HG03060 (cell line): ENCODE measurements around the gene TICAM2.
"Not testable (repeated sequence)": the region's sequence is repeated elsewhere in the genome, so short reads cannot be mapped to it uniquely, and the experiment has no call there.

Experiments used
- ATAC-seq: cut with Tn5 transposase; IDR thresholded peaks from one replicate; pipeline ENCODE4 v1.9.1; 2021; ENCODE audit warnings: low read depth, moderate number of reproducible peaks; ENCODE audit not compliant: unreplicated experiment

The TICAM2 gene, protein sequence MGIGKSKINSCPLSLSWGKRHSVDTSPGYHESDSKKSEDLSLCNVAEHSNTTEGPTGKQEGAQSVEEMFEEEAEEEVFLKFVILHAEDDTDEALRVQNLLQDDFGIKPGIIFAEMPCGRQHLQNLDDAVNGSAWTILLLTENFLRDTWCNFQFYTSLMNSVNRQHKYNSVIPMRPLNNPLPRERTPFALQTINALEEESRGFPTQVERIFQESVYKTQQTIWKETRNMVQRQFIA

DNA sequence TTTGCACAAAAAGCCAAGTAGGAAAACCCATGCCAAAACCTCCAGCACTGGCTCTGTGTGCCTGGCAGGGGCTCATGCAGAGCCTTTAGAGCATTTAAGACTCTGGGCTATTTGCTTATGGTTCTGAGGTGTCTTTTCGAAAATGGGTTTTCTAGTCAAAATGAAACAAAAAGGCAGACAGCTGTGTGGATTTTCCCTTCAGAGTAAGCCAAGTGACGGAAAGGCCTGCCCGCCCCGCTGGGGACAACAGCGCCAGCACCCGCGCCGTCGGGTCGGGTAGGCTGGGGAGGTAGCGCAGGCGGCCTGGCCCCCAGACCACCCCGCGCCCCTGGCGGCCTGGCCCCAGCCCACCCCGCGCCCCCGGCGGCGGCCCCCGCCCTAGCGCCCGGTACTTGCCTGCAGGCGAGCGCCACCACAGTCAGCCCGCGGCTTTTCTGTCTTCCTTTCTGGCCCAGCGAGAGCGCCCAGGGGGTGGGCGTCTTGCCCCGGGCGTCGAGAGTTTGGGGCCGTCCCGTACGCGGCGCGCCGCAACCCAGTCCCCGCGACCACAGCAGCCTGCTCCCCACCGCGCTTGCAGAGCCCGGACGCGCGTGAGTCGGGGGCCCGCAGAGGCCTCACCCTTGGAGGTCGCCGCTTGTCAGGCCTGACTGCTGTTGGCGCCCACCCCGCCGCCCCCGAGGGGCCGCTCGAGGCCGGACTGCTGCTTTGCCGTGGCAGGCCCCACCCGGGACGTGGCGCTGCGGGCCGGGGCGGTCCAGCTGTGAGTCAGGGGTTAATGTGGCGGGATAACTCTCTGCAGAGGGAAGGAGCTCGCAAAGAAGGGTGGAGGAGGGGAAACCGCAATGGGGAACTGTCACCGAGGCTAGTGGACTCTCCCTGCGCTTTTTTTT lies at the start of gene TICAM2:
TSS of gene TICAM2 (minus strand) at position 779 of the 890 bp plus-strand sequence. CDS start 21,223 bp downstream, outside the sequence.
- peak; percentile 65 for ATAC-seq

DNA sequence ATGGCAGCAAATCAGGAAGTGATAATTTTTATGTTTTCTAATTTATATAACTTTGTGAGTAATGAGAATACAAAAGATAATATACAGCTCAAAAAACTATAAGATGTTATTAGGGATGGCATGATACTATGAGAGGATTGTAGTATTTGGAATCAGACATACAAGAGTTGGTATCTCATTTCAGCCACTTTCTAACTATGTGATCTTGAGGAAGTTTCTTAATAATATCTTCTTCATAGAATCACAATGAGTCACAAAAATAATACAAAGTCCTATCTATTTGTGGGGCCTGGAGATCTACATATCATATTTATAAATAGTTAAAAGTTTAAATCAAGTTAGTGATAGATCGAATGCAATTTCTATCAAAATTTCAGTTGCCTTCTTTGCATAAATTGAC lies 47.3 kb upstream of the TICAM2 start:
- no peak for ATAC-seq

DNA sequence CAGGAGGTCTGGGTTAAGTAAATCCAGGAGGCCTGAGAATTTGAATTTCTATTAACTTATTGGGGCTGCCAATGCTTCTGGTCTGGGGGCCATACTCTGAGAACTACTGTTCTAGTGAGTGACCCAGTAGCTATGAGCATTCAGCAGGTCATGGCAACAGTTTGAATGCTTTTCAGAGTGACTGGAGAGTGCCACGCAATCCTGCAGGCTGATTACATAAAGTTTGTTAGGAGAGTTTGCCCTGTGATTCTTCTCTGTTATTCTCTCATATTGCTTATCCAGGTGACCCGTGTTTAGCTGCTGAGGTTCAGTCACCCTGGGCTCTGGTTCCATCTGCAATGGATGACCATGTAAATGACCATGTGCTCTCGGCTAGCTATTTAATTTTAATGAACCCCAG lies 45.8 kb upstream of the TICAM2 start:
- ATAC-seq: no peak

DNA sequence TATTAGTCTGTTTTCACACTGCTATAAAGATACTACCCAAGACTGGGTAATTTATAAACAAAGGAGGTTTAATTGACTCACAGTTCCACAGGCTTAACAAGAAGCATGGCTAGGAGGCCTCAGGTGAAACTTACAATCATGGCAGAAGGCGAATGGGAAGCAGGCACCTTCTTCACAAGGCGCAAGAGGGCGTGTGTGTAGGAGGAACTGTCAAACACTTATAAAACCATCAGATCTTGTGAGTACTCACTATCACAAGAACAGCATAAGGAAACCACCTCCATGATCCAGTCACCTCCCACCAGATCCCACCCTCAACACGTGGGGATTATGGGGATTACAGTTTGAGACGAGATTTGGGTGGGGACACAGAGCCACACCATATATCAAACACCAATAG lies 43.1 kb upstream of the TICAM2 start:
- not testable (repeated sequence) for ATAC-seq

DNA sequence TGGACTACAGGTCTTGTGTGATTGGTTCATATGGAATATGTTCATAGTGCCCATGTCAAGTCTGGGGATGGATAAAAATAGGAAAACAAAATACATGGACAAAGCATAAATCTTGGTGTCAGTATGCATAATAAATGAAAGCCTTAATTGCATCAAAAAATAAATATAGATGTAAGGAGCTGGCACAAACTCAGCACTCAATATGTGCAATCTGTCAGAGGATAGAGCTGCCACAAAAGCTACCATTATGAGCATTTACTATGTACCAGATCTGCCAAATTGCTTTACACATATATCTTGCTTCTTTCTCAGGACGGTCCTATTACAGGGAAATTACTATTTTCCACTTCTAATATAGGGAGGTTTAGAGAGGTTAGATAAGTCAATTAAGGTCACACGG lies 41.8 kb upstream of the TICAM2 start:
- ATAC-seq: no peak

DNA sequence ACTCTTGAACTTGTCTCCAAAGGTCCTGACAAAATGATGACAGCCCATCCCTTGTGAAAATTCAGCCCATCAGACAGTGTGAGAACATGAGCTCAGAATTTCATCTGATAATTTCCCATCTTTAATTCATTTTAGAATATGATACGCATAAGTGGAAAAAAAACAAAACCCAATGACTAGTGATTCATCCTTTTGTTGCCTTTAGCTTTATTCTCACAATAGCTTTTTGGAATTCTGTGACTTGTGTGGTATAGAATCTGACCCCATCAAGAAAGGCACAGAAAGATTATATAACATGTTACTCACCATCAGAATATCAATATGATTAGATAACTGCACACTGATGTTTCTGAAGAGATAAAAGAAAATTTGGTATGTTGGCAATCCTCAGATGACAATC lies 39.7 kb upstream of the TICAM2 start:
- ATAC-seq: no peak

DNA sequence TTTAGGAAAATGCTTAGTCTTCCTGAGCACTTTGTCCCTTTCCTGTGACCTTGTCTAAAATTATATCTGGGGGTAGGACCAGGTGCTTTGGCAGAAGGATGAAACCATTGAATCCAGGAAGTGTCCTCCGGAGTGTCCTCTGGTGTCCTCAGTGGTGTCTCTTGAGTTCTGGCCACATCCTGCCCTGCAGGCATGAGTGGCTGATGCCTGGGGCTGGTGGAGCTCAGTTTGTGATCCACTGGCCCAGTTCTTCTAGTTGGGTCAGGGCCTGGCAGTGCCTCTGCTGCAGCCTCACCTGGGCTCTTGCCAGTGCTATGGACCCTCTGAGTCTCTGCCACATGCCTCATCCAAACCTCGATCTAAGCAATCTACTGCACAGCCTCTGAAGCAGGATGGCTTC lies 38.0 kb upstream of the TICAM2 start:
- no peak for ATAC-seq

DNA sequence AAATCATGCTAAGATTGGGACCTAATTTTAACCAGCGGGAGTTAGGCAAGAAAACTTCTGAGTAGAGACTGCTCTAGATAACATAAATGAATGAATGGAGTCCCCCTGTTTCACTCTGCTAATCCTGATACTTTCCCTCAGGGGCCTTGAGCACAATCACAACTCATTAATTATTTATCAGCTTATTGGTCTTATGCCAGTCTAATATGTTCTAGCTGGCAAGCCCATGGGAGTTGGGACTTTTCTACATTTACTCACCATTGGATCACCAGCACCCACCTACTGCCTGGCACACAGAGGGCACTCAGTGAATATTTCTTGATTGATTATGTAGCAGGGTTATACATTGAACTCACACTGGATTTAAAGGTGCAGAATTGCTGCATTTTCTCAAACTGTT lies 37.1 kb upstream of the TICAM2 start:
- no peak for ATAC-seq

DNA sequence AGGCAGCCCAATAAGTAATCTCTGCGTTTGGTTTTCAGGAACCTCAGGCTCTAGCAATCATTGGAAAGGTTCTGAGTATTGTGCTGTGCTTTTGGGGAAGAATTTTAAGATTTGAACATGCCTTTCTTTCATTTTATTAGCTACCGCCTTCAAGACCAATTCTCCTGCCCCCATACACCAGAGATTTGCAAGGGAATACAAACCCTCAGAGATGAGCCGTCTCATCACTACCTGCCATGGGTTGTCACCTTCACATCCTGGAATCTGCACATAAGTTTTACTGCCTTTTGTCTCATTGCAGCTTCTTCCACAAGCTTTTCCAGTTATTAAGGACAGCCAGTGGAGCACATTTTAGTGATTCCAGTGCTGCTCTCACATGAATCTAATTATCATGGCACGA lies 35.2 kb upstream of the TICAM2 start:
- ATAC-seq: no peak

DNA sequence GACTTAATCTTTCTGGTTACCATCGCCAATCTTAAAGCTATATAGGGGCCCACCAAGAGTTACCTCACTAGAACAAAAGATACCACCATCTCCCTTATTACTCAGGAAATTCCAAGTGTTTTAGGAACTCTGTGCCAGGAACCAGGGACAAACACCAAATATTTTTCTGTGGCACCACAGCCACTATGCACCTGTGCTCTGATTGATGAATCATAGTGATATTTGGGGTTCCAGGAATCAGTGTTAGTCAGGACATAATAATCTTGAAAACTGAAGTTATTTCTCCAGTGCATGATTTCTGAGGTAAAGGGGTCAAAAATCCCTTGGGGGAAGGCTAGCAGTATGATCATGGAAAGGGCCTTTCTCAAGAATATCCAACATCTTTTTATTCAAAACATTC lies 33.7 kb upstream of the TICAM2 start:
- ATAC-seq: no peak

DNA sequence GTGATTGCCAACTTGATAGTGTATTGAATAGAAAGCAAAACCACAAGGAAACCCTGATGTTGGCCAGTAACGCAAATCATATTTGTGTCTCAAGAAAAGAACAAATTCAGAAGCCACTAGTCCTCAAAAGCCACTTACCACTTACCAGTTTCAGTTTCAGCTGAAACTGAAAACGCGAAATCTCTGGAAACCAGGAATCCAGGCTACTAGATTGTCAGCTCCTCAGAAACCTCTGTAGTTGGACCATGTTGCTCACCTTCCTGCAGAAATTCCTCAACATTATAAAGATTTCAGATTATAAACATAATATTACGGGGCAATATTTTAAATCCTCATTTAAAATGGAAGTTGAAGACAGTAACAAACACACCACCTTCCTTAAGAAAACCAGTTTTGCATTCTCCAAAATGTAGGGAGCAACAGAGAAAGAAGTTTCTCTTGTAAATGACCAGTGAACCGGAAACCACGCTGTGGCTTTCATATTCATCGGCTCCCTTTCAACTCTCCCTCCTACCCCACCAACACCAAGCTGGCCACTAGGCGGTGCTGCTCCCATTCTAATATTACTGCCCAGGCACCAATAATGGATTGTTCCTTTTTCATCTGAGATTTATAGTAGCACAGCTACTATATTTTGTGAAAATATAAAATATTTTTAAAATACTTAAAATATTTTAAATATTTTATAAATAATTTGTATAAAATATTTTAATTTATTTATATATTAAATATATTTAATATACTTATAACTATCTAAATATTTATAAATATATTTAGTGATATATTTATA lies 32.3 kb upstream of the TICAM2 start:
- ATAC-seq: peak; percentile 31

DNA sequence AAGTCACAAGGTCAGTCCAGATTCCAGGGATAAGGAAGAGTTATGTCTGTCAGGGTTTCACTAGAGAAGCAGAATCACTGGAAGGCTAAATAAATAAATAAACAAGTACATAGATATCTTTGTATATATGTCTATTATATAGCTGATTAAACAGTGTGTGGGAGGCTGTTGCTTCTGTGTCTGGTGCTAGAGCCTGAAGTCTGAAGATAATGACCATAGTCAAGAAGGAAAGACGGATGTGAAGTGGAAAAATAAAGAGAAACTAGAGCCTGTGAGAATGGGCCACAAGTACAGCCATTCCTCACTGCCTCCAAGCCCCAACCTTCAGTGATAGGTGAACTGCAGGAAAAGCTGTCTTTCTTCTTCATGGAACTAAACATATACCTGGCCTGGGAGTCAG lies 27.6 kb upstream of the TICAM2 start:
- no peak for ATAC-seq

DNA sequence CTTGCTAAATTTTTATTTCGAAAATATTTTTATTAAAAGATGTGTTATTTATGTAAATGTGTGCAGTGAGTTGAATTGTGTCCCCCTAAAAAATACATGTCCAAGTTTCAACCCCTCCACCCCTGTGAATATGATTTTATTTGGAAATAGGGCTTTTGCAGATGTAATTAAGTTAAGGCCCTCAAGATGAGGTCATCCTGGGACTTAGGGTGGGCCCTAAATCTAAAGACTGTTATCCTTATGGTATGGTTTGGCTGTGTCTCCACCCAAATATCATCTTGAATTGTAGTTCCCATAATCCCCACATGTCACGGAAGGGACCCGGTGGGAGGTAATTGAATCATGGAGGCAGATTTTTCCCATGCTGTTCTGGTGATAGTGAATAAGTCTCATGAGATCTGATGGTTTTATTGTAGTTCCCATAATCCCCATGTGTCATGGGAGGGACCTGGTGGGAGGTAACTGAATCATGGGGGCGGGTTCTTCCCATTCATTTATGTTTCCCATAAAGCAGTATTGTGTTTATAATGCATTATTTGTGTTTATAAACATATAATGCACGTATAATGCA lies 25.1 kb upstream of the TICAM2 start:
- no peak for ATAC-seq

DNA sequence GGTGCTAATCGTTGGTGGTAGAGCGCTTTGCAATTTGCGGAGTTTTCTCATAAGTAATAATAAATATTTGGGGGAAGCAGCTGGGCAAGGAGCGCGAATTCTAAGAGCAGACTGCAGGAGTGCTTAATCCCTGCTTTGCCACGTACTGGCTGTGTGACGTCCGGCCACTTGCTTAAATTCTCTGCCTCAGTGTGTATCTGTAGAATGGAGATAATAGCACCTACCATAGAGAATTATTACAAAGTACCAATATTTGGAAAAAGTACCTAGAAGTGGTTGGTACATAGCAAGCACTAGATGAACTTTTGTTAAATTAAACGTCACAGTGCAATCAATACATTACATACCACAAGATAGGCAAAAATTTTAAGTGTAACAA lies 24.2 kb upstream of the TICAM2 start:
- ATAC-seq: peak; percentile 13

DNA sequence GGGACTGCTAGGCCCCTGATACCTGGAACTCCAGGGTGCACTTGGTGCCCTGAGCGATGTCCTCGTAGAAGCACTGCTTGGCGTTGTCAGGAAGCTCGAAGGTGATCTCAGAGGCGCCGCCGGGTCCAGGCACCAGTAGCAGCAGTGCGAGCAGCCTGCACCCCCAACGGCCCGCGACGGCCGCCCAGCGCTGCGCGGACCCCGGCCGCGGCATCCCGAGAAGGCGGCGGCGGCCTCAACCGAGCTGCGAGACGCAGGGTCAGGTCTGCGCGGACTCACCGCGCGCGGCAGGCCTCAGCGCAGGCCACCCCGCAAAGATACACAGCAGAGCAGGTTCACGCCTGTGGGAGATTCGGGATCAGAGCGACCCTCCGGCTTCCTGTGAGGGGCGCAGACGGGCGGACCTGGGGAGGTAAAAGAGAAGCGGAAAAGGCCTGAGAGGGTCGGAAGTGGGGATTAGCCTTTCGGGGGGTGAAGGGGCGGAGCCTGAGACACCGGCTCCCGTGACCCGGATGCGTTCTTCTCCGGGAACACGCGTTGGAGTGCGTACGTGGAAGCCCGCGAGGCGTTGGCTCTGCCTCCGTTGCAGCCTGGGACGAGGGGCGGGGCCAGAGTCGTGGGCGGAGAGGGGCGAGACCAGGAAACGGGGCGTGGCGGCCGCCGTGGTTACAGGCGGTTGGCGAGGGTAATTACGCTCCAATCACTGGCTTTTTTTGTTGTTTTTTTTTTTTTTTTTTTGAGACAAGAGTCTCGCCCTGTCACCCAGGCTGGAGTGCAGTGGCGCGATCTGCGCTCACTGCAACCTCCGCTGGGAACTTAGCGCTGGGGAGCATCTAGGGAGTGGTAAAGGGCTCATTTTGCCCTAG lies 23.5 kb upstream of the TICAM2 start, which contains the start of gene TMED7:
TSS of gene TMED7 (minus strand) at position 458 of the 866 bp plus-strand sequence. CDS start at position 214, 244 bp downstream.
- peak; percentile 77 for ATAC-seq

DNA sequence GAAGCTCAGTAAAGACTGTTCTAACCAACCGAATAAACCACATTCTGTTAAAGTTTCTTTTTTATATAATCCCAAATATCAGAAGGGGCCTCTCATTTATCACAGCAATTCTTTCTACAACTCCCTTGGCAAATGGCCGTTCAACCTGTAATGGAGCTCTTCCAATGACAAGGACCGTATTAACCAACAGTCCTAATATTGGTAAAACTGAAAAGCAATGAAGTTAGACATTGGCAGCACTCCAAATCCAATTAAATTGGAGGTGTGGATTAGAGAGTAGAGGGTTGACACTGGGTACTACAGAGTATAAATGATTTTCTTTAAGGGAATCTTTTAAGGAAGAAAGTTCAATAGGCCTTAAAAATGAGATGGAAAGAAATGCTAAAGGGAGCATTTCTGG lies 22.7 kb upstream of the TICAM2 start:
- ATAC-seq: no peak

DNA sequence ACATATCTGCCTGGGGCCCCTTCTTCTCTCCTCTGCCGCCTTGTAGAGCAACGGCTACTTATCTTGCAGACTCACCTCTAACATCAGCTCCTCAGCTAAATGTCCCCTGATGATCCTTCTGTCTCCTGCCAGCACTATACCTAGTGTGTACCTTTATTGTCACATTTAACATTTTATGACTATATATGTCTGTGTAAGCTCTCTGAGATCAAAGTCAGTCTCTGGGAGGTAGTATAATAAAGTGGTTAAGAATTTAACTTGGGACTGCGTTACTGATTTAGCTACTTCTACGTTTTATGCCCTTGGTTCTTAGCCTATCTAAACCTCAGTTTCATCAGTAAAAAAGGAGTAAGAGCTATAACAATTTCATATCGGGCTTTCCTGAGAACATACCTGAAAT lies 21.4 kb upstream of the TICAM2 start:
- ATAC-seq: no peak

DNA sequence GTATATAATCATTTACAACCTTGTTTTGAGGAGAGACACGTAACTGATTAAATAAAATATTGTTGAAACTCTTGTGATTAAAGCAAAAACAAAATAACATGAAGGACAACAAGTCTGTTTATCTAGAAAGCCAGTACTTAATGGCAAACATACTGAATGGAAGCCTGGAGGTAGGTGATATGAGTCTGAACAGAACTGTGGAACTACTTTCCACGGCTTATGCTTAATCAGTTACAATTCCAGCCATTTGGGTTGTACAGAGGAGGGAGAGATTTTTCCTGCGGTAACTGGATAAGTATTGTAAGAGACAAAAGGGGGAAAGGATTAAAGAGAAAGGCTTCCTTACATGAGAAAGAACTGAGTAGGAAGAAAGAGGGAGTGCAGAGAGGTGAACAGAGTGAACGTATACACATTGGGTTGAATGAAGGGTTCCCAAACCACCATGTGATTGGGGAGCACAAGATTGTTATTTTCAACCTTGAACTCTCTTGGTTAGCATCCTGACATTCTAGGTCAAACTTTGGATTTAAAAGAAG lies 19.2 kb upstream of the TICAM2 start:
- ATAC-seq: no peak

DNA sequence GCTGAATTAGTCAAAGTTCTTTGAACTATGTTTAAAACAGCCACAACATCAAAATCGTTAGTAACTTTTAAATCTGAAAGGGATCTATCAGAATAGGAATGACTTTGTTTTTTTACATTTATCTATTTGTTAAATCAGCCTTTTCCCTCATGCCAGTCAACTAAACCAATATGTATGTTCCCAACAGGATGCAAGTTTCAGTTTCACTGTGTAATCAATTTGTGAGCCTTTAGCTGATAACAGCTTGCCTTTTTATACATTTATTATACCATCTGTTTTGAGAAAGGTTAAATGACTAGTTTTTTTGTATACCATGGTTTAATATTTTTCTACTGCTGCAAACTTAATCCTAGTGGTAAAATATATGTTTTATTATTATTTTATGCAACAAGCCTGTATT lies 14.6 kb upstream of the TICAM2 start:
- ATAC-seq: no peak

DNA sequence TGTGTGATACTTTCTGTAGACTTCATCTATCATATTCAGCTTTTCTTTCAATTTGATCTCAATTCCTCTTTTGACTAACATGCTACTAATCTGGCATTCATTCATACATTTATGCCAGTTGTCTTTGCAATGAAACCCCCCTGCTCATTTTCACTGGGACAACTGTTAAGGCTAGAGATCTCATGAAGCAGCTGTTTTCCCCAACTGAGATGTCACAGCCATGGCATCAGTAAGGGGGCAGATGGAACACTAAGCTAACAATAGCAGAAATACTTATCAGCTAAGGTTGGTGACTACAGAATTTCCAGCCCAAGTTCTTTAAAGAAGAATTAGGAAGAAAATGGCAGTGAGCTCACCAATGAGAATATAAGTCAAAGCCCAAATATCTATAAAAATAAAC lies 14.2 kb upstream of the TICAM2 start:
- no peak for ATAC-seq
